Stimulated activated CD4-positive, alpha-beta T cell treated with anti-CD3 and anti-CD28 coated beads, TNF-alpha, amount 100 ng/mL, for 48 hours (primary cell): ENCODE data around the gene SGCD.

Experiments
- DNase-seq, 3 donors: peaks; one replicate each; pipeline ENCODE4 v3.0.0-alpha.2; 2020; ENCODE audit warnings: low read depth in 3 of 3

SGCD gene

GRCh38 chr5:156513123-156513815 is 186.3 kb downstream of the SGCD start:
- DNase-seq, result no peak

- DNase-seq, result no peak
Measured at GRCh38 chr5:156515121-156515520, 188.2 kb downstream of the SGCD start.

GRCh38 chr5:156515803-156516360 is 188.9 kb downstream of the SGCD start:
- no peak for DNase-seq

GRCh38 chr5:156522651-156523529 is 195.9 kb downstream of the SGCD start:
- DNase-seq, result no peak

GRCh38 chr5:156523607-156524006 is 196.6 kb downstream of the SGCD start:
- no peak for DNase-seq

- DNase-seq, result no peak
Measured at GRCh38 chr5:156526081-156526925, 199.3 kb downstream of the SGCD start.

GRCh38 chr5:156527611-156528010 is 200.6 kb downstream of the SGCD start:
- no peak for DNase-seq

GRCh38 chr5:156528673-156529072 is 201.7 kb downstream of the SGCD start:
- no peak for DNase-seq

GRCh38 chr5:156529892-156530291 is 202.9 kb downstream of the SGCD start:
- no peak for DNase-seq

GRCh38 chr5:156531199-156531598 is 204.2 kb downstream of the SGCD start:
- DNase-seq, result no peak

- no peak for DNase-seq
Measured at GRCh38 chr5:156532921-156533320, 206.0 kb downstream of the SGCD start.

- DNase-seq, result no peak
Measured at GRCh38 chr5:156534085-156534484, 207.1 kb downstream of the SGCD start.

GRCh38 chr5:156534906-156535485 is 208.0 kb downstream of the SGCD start:
- no peak for DNase-seq

- DNase-seq, result no peak
Measured at GRCh38 chr5:156540491-156540890, 213.5 kb downstream of the SGCD start.

GRCh38 chr5:156541582-156541981 is 214.6 kb downstream of the SGCD start:
- DNase-seq, result no peak

- no peak for DNase-seq
Measured at GRCh38 chr5:156543348-156544145, 216.6 kb downstream of the SGCD start.

- DNase-seq, result no peak
Measured at GRCh38 chr5:156552855-156553358, 225.9 kb downstream of the SGCD start.

- no peak for DNase-seq
Measured at GRCh38 chr5:156556666-156557406, 229.9 kb downstream of the SGCD start.

GRCh38 chr5:156560002-156560401 is 233.0 kb downstream of the SGCD start:
- no peak for DNase-seq

- DNase-seq, result no peak
Measured at GRCh38 chr5:156561651-156562050, 234.7 kb downstream of the SGCD start.
